ENCODE results near the gene TRIO.
"Not testable (repeated sequence)": the region's sequence is repeated elsewhere in the genome, so short reads cannot be mapped to it uniquely, and the experiment has no call there.

Gene TRIO

GRCh38 chr5:14185326-14186058, 42.4 kb downstream of the TRIO start:
- no peak for DNase-seq (ENCODE audit: low read depth in 2 of 2)

- no peak for DNase-seq (ENCODE audit: low read depth in 2 of 2)
Observed at GRCh38 chr5:14186059-14186830, 43.1 kb downstream of the TRIO start.

- DNase-seq (ENCODE audit: low read depth in 2 of 2): no peak
Observed at GRCh38 chr5:14187157-14187556, 44.0 kb downstream of the TRIO start.

GRCh38 chr5:14187660-14188059, 44.5 kb downstream of the TRIO start:
- DNase-seq (ENCODE audit: low read depth in 2 of 2): no peak

GRCh38 chr5:14188778-14189177, 45.6 kb downstream of the TRIO start:
- DNase-seq (ENCODE audit: low read depth in 2 of 2): no peak

GRCh38 chr5:14189680-14190079, 46.5 kb downstream of the TRIO start:
- no peak for DNase-seq (ENCODE audit: low read depth in 2 of 2)

GRCh38 chr5:14190194-14191164, 47.3 kb downstream of the TRIO start:
- DNase-seq (ENCODE audit: low read depth in 2 of 2): no peak

- DNase-seq (ENCODE audit: low read depth in 2 of 2): no peak
Observed at GRCh38 chr5:14191325-14191724, 48.2 kb downstream of the TRIO start.

- no peak for DNase-seq (ENCODE audit: low read depth in 2 of 2)
Observed at GRCh38 chr5:14193496-14193895, 50.4 kb downstream of the TRIO start.

- no peak for DNase-seq (ENCODE audit: low read depth in 2 of 2)
Observed at GRCh38 chr5:14195588-14195987, 52.4 kb downstream of the TRIO start.

GRCh38 chr5:14197056-14197455, 53.9 kb downstream of the TRIO start:
- no peak for DNase-seq (ENCODE audit: low read depth in 2 of 2)

- DNase-seq (ENCODE audit: low read depth in 2 of 2): no peak
Observed at GRCh38 chr5:14199902-14200301, 56.8 kb downstream of the TRIO start.

- no peak for DNase-seq (ENCODE audit: low read depth in 2 of 2)
Observed at GRCh38 chr5:14200312-14200990, 57.3 kb downstream of the TRIO start.

- no peak for DNase-seq (ENCODE audit: low read depth in 2 of 2)
Observed at GRCh38 chr5:14201325-14202045, 58.3 kb downstream of the TRIO start.

- no peak for DNase-seq (ENCODE audit: low read depth in 2 of 2)
Observed at GRCh38 chr5:14202462-14202861, 59.3 kb downstream of the TRIO start.

- DNase-seq (ENCODE audit: low read depth in 2 of 2): no peak
Observed at GRCh38 chr5:14204011-14204670, 61.0 kb downstream of the TRIO start.

GRCh38 chr5:14204785-14205321, 61.7 kb downstream of the TRIO start:
- DNase-seq (ENCODE audit: low read depth in 2 of 2): no peak

GRCh38 chr5:14206028-14206725, 63.0 kb downstream of the TRIO start:
- no peak for DNase-seq (ENCODE audit: low read depth in 2 of 2)

GRCh38 chr5:14207428-14207827, 64.3 kb downstream of the TRIO start:
- DNase-seq (ENCODE audit: low read depth in 2 of 2): not testable (repeated sequence)

Data from stimulated activated CD4-positive, alpha-beta T cell treated with anti-CD3 and anti-CD28 coated beads, Interleukin-1b, Interleukin-23, amount 100 ng/mL, for 4 hours (primary cell).